NCI-H2029 (cell line): ENCODE results near the gene FRMD6.
A peak's percentile ranks its signal among the peaks of the same experiment; 100 is the strongest.
"Not testable (repeated sequence)": the region's sequence is repeated elsewhere in the genome, so short reads cannot be mapped to it uniquely, and the experiment has no call there.

Experiments used
- DNase-seq: peaks from one replicate; lab custom pipeline; 2025; lab: John Stamatoyannopoulos, UW

The FRMD6 gene

GRCh38 chr14:51724650-51725049 is 72.9 kb downstream of the FRMD6 start:
- no peak for DNase-seq

- no peak for DNase-seq
Measured at GRCh38 chr14:51725061-51725460, 73.4 kb downstream of the FRMD6 start.

GRCh38 chr14:51726166-51726899 is 74.6 kb downstream of the FRMD6 start:
- DNase-seq = no peak

GRCh38 chr14:51727526-51727925 is 75.8 kb downstream of the FRMD6 start:
- DNase-seq = no peak

GRCh38 chr14:51730098-51730497 is 78.4 kb downstream of the FRMD6 start:
- no peak for DNase-seq

GRCh38 chr14:51730684-51731083 is 79.0 kb downstream of the FRMD6 start:
- no peak for DNase-seq

- no peak for DNase-seq
Measured at GRCh38 chr14:51732494-51733112, 80.9 kb downstream of the FRMD6 start.

GRCh38 chr14:51733147-51733546 is 81.4 kb downstream of the FRMD6 start:
- no peak for DNase-seq

- DNase-seq = no peak
Measured at GRCh38 chr14:51735851-51736250, 84.1 kb downstream of the FRMD6 start.

GRCh38 chr14:51738754-51739153 is 87.0 kb downstream of the FRMD6 start:
- no peak for DNase-seq

- DNase-seq = no peak
Measured at GRCh38 chr14:51743588-51744000, 91.9 kb downstream of the FRMD6 start.

GRCh38 chr14:51744372-51745130 is 92.8 kb downstream of the FRMD6 start:
- no peak for DNase-seq

GRCh38 chr14:51746823-51747222 is 95.1 kb downstream of the FRMD6 start:
- DNase-seq = not testable (repeated sequence)

GRCh38 chr14:51750542-51750941 is 98.8 kb downstream of the FRMD6 start:
- DNase-seq = no peak

- peak; percentile 7 for DNase-seq
Measured at GRCh38 chr14:51751611-51752345, 100.1 kb downstream of the FRMD6 start.

- DNase-seq = not testable (repeated sequence)
Measured at GRCh38 chr14:51757756-51758155, 106.0 kb downstream of the FRMD6 start.

- DNase-seq = no peak
Measured at GRCh38 chr14:51759950-51760349, 108.2 kb downstream of the FRMD6 start.

GRCh38 chr14:51765726-51766125 is 114.0 kb downstream of the FRMD6 start:
- not testable (repeated sequence) for DNase-seq

GRCh38 chr14:51766586-51766985 is 114.9 kb downstream of the FRMD6 start:
- DNase-seq = not testable (repeated sequence)

- not testable (repeated sequence) for DNase-seq
Measured at GRCh38 chr14:51769261-51769660, 117.6 kb downstream of the FRMD6 start.

- no peak for DNase-seq
Measured at GRCh38 chr14:51774209-51774608, 122.5 kb downstream of the FRMD6 start.
